GM19025 (cell line): Measurements from ENCODE around the gene RTP3.
"Not testable (repeated sequence)": the region's sequence is repeated elsewhere in the genome, so short reads cannot be mapped to it uniquely, and the experiment has no call there.

Experiments used
- ATAC-seq: cut with Tn5 transposase; IDR thresholded peaks from one replicate; pipeline ENCODE4 v1.9.1; 2021; ENCODE audit warnings: mild to moderate bottlenecking, low read depth, moderate library complexity; ENCODE audit not compliant: unreplicated experiment

Gene RTP3

DNA sequence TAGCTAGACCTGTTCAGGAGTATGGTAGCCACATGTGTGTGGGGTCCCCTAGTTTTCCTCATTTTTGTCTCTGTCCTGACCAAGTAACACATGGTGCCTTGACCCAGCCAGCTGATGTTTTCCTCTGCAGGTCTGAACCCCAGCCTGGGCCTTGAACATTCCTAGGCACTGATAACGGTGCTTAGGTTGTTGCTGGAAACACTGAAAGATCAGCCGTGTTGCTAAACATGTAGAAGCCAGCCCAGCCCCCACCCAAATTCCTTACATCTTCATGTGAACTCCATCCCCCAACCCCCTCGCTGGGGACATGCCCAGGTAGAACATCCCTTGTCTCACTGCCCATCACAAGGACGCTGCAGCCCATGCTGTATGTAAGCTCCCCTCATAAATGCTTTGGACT is 18.7 kb downstream of the RTP3 start:
- no peak for ATAC-seq

DNA sequence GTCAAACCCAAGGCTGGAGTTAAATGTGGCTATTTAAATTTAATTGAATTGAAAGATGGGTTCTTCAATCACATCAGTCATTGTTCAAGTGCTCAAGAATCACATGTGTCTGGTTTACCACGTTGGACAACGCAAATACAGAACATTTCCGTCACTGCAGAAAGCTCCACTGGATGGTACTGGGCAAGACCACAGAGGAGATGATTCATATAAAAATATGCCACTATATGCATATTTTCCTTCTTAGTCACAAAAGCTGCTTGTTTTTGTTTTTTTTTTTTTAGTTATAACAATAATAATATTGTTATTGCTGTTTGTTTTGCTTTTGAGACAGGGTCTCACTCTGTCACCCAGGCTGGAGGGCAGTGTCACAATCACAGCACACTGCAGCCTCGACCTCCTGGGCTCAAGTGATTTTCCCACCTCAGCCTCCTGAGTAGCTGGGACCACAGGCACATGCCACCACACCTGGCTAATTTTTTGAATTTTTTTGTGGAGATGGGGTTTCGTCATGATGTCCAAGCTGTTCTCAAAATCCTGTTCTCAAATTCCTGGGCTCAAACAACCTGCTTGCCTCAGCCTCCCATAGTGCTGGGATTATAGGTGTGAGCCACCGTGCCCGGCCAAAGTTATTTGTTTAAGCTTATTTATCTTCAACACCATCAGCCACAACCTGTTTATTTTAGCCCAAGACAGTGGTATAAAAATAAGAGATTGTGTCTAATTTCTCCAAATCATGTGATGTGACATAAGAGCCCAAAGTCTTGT is 19.4 kb downstream of the RTP3 start:
- no peak for ATAC-seq

GRCh38 chr3:46517784-46518181 is 20.0 kb downstream of the RTP3 start:
- ATAC-seq = no peak

DNA sequence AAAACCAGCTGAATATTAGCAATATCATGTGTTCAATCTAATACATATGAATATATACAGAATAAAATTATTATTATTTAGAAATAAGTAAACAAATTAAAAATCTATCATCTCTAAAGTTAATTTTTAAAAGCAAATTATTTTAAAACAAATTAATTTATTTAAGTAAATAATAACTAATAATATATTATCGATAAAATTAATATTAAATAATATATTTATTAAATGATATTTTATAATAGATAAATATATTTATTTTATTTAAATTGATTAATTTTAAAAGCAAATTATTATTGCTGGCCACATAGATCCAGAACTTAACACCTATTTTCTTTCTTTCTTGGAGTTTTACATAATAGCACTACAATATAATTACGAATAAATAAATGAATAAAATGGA is 22.2 kb downstream of the RTP3 start:
- ATAC-seq = no peak

GRCh38 chr3:46520531-46520930 is 22.8 kb downstream of the RTP3 start:
- ATAC-seq = no peak

GRCh38 chr3:46521096-46521495 is 23.3 kb downstream of the RTP3 start:
- no peak for ATAC-seq

DNA sequence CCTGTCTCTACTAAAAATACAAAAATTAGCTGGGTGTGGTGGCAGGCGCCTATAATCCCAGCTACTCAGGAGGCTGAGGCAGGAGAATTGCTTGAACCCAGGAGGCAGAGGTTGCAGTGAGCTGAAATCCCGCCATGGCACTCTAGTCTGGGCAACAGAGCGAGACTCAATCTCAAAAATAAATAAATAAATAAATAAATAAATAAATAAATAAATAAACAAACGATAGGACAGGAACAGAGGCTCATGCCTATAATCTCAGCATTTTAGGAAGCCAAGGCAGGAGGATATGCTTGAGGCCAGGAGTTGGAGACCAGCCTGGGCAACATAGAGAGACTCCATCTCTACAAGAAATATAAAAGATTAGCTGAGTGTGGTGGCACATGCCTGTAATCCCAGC is 24.4 kb downstream of the RTP3 start:
- not testable (repeated sequence) for ATAC-seq

GRCh38 chr3:46523556-46523955 is 25.8 kb downstream of the RTP3 start:
- no peak for ATAC-seq

DNA sequence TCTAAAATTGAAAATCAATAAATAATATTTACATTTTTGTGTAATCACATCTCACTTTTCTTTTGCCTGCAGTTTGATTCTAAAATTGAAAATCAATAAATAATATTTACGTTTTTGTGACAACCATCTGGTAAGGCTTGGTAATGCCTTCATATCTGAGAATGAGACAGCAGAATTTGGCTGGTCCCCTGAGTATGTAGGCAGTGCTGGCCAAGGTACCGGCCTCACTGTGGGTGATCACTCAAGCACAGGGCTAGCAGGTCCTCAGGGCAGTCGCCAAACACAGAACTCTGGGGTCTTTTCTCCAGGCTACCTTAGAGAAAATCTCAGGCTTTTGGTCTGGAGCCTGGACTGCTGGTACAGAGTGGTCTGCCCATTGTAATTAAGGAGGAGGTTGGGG is 26.2 kb downstream of the RTP3 start:
- no peak for ATAC-seq

- no peak for ATAC-seq
These were observed 27.1 kb downstream of the RTP3 start for GRCh38 chr3:46524832-46525231.

DNA sequence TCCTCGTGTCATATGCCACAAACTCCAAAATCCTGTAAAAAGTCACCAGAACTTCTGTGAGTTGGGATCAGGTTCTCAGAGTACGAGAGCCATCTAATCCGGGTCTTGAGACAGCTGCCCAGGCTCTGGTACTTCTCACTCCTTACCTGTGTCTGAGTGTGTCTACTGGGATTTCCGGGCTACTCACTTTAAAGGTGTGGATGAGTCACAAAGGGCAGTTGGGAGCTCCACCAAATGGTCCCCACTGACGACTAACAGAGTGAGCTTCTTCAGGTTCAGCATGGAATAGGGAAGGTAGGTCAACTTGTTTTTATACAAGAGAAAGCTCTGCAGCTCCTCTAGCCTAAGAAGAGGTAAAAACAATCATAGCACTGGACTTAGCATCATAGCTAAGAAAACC is 29.5 kb downstream of the RTP3 start:
- no peak for ATAC-seq

DNA sequence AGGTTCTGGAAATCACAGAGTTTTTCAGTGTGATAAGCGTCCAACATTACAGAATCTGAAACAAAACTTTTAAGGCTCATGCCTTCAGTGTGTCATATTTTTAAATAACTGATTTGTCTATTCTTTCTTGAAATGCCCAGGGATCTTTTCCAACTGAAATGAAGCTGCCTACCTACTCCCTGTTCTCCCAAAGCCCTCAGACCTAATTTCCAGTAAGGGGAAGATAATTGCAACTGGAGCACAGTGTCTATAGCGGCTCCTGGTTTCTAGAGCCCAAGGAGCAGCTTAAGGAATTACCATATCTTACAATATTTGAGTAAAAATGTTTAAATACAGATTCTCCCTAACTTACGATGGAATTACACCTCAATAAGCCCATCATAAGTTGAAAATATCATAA is 35.3 kb downstream of the RTP3 start:
- ATAC-seq = no peak

GRCh38 chr3:46535746-46536145 is 38.0 kb downstream of the RTP3 start:
- no peak for ATAC-seq

DNA sequence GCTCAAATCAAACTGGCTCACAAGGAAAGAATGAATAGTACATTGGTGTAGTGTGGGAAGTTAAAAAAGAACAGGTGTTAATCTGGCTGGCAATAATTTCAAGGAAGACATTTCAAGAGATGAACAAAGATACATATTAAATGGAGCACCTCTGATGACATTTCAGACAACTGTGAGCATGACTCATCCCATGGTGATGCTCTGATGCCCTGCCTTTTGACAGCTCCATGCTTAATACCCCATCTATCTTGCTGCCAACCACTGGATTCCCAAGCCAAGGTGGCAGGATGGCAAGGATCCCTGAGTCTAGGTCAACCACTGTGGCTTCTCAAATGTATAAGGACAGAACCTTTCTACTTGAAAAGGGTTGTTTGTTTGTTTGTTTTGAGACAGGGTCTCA is 39.0 kb downstream of the RTP3 start:
- no peak for ATAC-seq

- no peak for ATAC-seq
These were observed 39.5 kb downstream of the RTP3 start for GRCh38 chr3:46537316-46537715.

GRCh38 chr3:46537779-46538178 is 40.0 kb downstream of the RTP3 start:
- no peak for ATAC-seq

DNA sequence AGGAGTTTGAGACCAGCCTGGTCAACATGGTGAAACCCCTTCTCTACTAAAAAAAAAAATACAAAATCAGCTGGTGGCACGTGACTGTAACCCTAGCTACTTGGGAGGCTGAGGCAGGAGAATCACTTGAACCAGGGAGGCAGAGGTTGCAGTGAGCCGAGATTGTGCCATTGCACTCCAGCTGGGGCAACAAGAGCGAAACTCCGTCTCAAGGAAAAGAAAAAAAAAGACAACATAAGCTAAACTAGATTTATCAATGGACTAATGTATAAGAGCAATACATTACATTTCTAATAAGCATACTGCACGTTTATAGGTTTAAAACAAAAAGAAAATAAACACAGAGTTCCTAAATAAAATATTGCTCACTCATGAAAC is 40.6 kb downstream of the RTP3 start:
- not testable (repeated sequence) for ATAC-seq

- ATAC-seq = peak; percentile 73
These were observed 41.1 kb downstream of the RTP3 start for GRCh38 chr3:46538803-46539442.

GRCh38 chr3:46539443-46540005 is 41.7 kb downstream of the RTP3 start:
- ATAC-seq = no peak

DNA sequence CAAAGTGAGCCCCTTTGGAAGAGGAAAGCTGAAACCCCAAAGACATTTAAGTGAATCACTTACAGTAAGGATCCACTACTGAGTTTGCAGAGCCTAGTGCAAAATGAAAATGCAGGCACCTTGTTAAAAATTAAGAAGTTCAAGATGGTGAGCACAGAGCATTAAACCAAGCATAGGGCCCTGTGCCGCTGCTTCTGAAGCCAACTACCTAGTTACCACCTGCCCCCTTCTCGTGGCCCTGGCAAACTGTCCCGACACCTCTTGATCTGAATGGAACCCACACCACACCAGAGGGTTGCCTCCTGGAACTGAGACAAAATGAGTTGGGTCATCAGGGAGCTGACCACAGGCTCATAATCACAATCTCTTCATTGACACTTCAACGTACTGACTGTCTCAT is 42.8 kb downstream of the RTP3 start:
- no peak for ATAC-seq

DNA sequence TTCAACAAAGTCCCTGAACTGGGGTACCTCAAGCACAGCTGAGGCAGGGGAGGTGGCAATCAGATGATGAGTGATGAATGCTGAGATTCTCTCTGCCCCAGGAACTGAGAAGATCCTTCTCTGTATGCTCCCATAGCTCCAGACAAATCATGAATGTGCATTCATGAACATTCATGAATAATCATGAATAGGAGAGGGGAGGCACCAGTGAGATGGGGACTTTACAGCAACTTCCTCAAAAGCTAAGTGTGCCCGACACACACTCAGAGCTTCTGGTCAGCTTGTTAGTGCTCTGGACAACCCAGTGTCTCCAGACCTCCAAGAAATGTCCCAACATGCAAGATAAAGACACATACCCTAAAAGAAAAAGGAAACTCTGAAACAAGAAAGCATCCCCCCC is 44.1 kb downstream of the RTP3 start:
- ATAC-seq = no peak

DNA sequence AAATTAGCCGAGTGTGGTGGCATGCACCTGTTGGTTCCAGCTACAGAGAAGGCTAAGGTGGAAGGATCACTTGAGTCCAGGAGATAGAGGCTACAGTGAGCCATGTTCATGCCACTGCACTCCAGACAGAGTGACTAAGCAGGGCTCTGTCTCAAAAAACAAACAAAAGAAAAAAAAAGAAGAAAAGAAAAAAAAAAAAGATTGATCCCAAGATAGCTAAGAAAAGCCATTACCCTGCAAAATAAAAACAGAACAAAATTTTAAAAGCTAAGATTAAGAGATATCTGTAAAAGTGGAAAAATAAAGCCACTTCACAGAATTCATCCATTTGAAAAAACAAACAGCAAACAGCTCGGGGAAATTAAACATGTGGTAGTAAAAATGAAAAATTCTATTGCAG is 44.6 kb downstream of the RTP3 start:
- no peak for ATAC-seq
